K562 (cell line): Measurements from ENCODE around the gene UCP3. TPM values are rescaled to one million over a fixed set of nuclear protein-coding genes. Genes with fewer than 3 reads are reported as not detected.

ENCODE experiments used
- ATAC-seq: fragments of 200-7000 bp; cut with Tn5 transposase; 3 replicates; pipeline ENCODE4 v1.9.1; 2020; ENCODE audit warnings: moderate library complexity
- BruUV-seq: library from RNA; stranded (reverse); fragments of 400-500 nt; replicated peaks from 2 replicates; lab custom pipeline; 2021; lab: Mats Ljungman, UMichigan
- CTCF ChIA-PET: fragments of 300-600 bp; formaldehyde crosslinking; extraction: SDS; loops from one replicate; lab custom pipeline; 2021; ENCODE audit warnings: low intra/inter-chr PET ratio; lab: Yijun Ruan, JAX
- POLR2A ChIA-PET: fragments of 300-600, 350-650 bp; sonication (Branson Sonifier 250); formaldehyde crosslinking; extraction: SDS; loops from one replicate; lab custom pipeline; 2021; ENCODE audit warnings: antibody characterized with exemption, inconsistent platforms; lab: Yijun Ruan, JAX
- DNase-seq, 4 experiments: peaks; one replicate each; pipeline versions ENCODE4 v3.0.0 to v3.0.0-alpha.2; 2011 to 2018; ENCODE audit warnings: low spot score in 3 of 4, mixed read lengths in 3 of 4; ENCODE audit errors: extremely low read depth in 1 of 4
- FAIRE-seq: peaks from 2 replicates; lab custom pipeline; 2011; peaks lifted over from hg19 to GRCh38; lab: Jason Lieb, UNC
- H2AFZ ChIP-seq: 2 replicates; pipeline ENCODE4 v1.6.0; 2011; ENCODE audit warnings: low read depth, low read length, control low read depth, inconsistent platforms
- H3K27ac ChIP-seq: fragments of 200-600 bp; 3 replicates; pipeline ENCODE4 v1.8.0; 2011; ENCODE audit warnings: low read depth, mild to moderate bottlenecking, control low read depth, inconsistent platforms, low read length, moderate library complexity, mixed read lengths; ENCODE audit errors: extremely low read depth
- H3K27me3 ChIP-seq, 2 experiments: fragments of 300-600 bp in 1 of 2; 2 replicates in 1 of 2; 3 replicates in 1 of 2; pipeline versions ENCODE4 v1.6.0 to v1.8.0; 2011; ENCODE audit warnings: inconsistent platforms in 2 of 2, low read length in 2 of 2, mild to moderate bottlenecking in 1 of 2, mixed read lengths in 1 of 2, moderate library complexity in 1 of 2; ENCODE audit not compliant: control insufficient read depth in 2 of 2, insufficient read depth in 2 of 2
- H3K36me3 ChIP-seq: fragments of 300-600 bp; 3 replicates; pipeline ENCODE4 v1.8.0; 2011; ENCODE audit warnings: mild to moderate bottlenecking, low read length, inconsistent platforms; ENCODE audit not compliant: control insufficient read depth, insufficient read depth
- H3K4me1 ChIP-seq, 2 experiments: fragments of 200-600 bp in 1 of 2; replicated peaks in 1 of 2; 2 replicates in 1 of 2; 3 replicates in 1 of 2; pipeline versions ENCODE4 v1.5.1 to v1.8.0; 2011; ENCODE audit warnings: inconsistent platforms in 2 of 2, low read length in 2 of 2, mild to moderate bottlenecking in 1 of 2, mixed read lengths in 1 of 2, moderate library complexity in 1 of 2; ENCODE audit not compliant: control insufficient read depth in 2 of 2, insufficient read depth in 2 of 2
- H3K4me2 ChIP-seq: 2 replicates; pipeline ENCODE4 v1.6.1; 2011; ENCODE audit warnings: low read length, control low read depth, inconsistent platforms, mixed read lengths; ENCODE audit not compliant: insufficient read depth
- H3K4me3 ChIP-seq: fragments of 200-600 bp; sonication (generic), shearing (Covaris generic); 2 replicates; pipeline ENCODE4 v1.5.1; 2016; ENCODE audit warnings: control low read depth, inconsistent platforms
- H3K79me2 ChIP-seq: fragments of 200-600 bp; 3 replicates; pipeline ENCODE4 v1.8.0; 2011; ENCODE audit warnings: low read length, inconsistent platforms; ENCODE audit not compliant: control insufficient read depth, insufficient read depth
- H3K9ac ChIP-seq, 2 experiments: 2 replicates each; pipeline versions ENCODE4 v1.6.0 to v1.6.1; 2011; ENCODE audit warnings: low read depth in 2 of 2, low read length in 2 of 2, control low read depth in 1 of 2, inconsistent platforms in 1 of 2, mild to moderate bottlenecking in 1 of 2, mixed read lengths in 1 of 2; ENCODE audit not compliant: insufficient read depth in 1 of 2
- H3K9me1 ChIP-seq: one replicate; pipeline ENCODE4 v1.6.0; 2011; ENCODE audit warnings: inconsistent platforms, mild to moderate bottlenecking, low read length, moderate library complexity; ENCODE audit not compliant: control insufficient read depth, insufficient read depth
- H3K9me3 ChIP-seq: replicated peaks from 2 replicates; pipeline ENCODE4 v1.5.1; 2011; ENCODE audit warnings: low read depth, low read length, inconsistent platforms; ENCODE audit not compliant: control insufficient read depth, insufficient read depth
- H4K20me1 ChIP-seq: replicated peaks from 2 replicates; pipeline ENCODE4 v1.6.1; 2011; ENCODE audit warnings: low read length, inconsistent platforms, mixed read lengths; ENCODE audit not compliant: control insufficient read depth, insufficient read depth
- CHD1 ChIP-seq: fragments of 200-600 bp; sonication (generic); IDR thresholded peaks from one replicate; pipeline ENCODE4 v1.6.1; 2012; ENCODE audit warnings: mild to moderate bottlenecking, moderate library complexity, low read length, inconsistent platforms
- IRF9 ChIP-seq: fragments of 450-650 bp; IDR thresholded peaks from 2 replicates; pipeline ENCODE4 v1.6.1; 2016; ENCODE audit warnings: missing biosample characterization, missing genetic modification characterization
- MBD2 ChIP-seq: sonication (generic); IDR thresholded peaks from 2 replicates; pipeline ENCODE4 v1.6.1; 2016; ENCODE audit warnings: low read depth, borderline replicate concordance
- MCM3 ChIP-seq: fragments of 450-650 bp; IDR thresholded peaks from 2 replicates; pipeline ENCODE4 v1.6.1; 2016
- MTA1 ChIP-seq: fragments of 450-650 bp; IDR thresholded peaks from 2 replicates; pipeline ENCODE4 v1.6.1; 2017; ENCODE audit warnings: borderline replicate concordance
- POU5F1 ChIP-seq: fragments of 150-350 bp; IDR thresholded peaks from 2 replicates; pipeline ENCODE4 v1.6.1; 2014; ENCODE audit warnings: borderline replicate concordance, low read length, low read depth, mild to moderate bottlenecking; ENCODE audit not compliant: partially characterized antibody
- SNRNP70 ChIP-seq: fragments of 200-400 bp; formaldehyde crosslinking; optimal IDR thresholded peaks from 2 replicates; pipeline ENCODE3; 2017; ENCODE audit warnings: low read depth, low read length
- ZNF324 ChIP-seq: fragments of 250-450 bp; sonication (Bioruptor Pico); IDR thresholded peaks from 2 replicates; pipeline ENCODE4 v1.4.0; 2020; ENCODE audit warnings: mild to moderate bottlenecking
- ZNF384 ChIP-seq: IDR thresholded peaks from 2 replicates; pipeline ENCODE4 v1.6.1; 2012; ENCODE audit warnings: low read depth, low read length, improper control_type of control experiment
- WGBS: fragments of 100-300 bp; shearing (Covaris generic); methylation state at CpG from one replicate; pipeline ENCODE4 v1.1.6; 2016; ENCODE audit warnings: low coverage, mixed read lengths; ENCODE audit not compliant: insufficient coverage; ENCODE audit errors: missing lambda C conversion rate; 5-methylcytosine and 5-hydroxymethylcytosine counted together
- in situ Hi-C: fragments of 300-500 bp; cut with MboI; formaldehyde crosslinking; loops from 4 replicates; pipeline ENCODE4 v1.15.0; 2018; ENCODE audit warnings: inconsistent platforms, mixed read lengths
- intact Hi-C: fragments of 100-400 bp; cut with micrococcal nuclease; formaldehyde crosslinking; loops from 2 replicates; pipeline ENCODE4 v1.14.2; 2022
- polyA plus RNA-seq, 8 experiments: library from polyadenylated mRNA; depleted of rRNA in 4 of 8; stranded (reverse) in 5 of 8; unstranded in 3 of 8; fragments of >200 nt; fragmentation: Nextera tagmentation in 2 of 8; fragmentation: Illumina TruSeq in 1 of 8; extraction: Ambion mirVana in 2 of 8; extraction: Trizol in 1 of 8; gene quantifications; 2 replicates each; pipeline versions ENCODE4 v1.2.1 to v1.2.3, GENCODE V29; 2011 to 2014; ENCODE audit warnings: inconsistent platforms in 1 of 8, missing spikeins in 1 of 8
- total RNA-seq, 7 experiments: library from RNA; depleted of rRNA in 6 of 7; stranded (reverse); fragments of >200 nt in 6 of 7; fragmentation: Illumina TruSeq in 2 of 7; extraction: Trizol in 2 of 7; gene quantifications; 2 replicates each; pipeline versions ENCODE4 v1.2.1 to v1.2.3, GENCODE V29; 2011 to 2021; ENCODE audit warnings: low replicate concordance in 1 of 7

The UCP3 gene
- total and polyA plus RNA-seq, 9 of the 15 experiments (the other 6 are each of a cell fraction or from before 2014, with no cell fraction given), result 0.05 to 0.65 (median 0.25) TPM; not detected in 2

- FAIRE-seq (no peak), DNase-seq (no peak), ATAC-seq (no peak)
- Histone ChIP-seq H3K79me2 (no peaks in the 10 kb centered on the region), H3K27me3 (no peaks in the 10 kb centered on the region), H2AFZ (no peak overlapping the region), H3K9me3 (no peaks in the 10 kb centered on the region), H3K4me2 (no peak overlapping the region), H3K36me3 (no peaks in the 10 kb centered on the region), H3K4me1 (peaks cover 15 to 16% of the 10 kb centered on the region in 2 experiments; a peak in 4 of 5 replicates), H3K9ac (no peak overlapping the region), H3K4me3 (no peak overlapping the region), H3K27ac (no peak overlapping the region), H4K20me1 (no peaks in the 10 kb centered on the region), H3K9me1 (no peaks in the 10 kb centered on the region)
- ChIA-PET CTCF (interaction anchor here (0.6 kb wide), 1 partner anchor 166 kb away, joined by 7 read pairs; no protein-coding TSS in a partner anchor), POLR2A (interaction anchor here (0.6 to 1.1 kb wide), 4 partner anchors 8 to 51 kb away, joined by 3 to 4 read pairs (median 4); no protein-coding TSS in a partner anchor)
- intact Hi-C loops, result no loop called here
- in situ Hi-C loops, result no loop called here
- 83% methylated on average over 11 of the region's 13 CpGs for WGBS
- BruUV-seq, result no TSS peak
- TF ChIP-seq IRF9 (no peak), SNRNP70 (no peak), ZNF384 (no peak), CHD1 (no peak), ZNF324 (CRISPR knock-in tag) (no peak), MBD2 (no peak), MTA1 (no peak), MCM3 (no peak), POU5F1 (no peak)
Observed at GRCh38 chr11:73998846-73999575, 9.9 kb downstream of the UCP3 start.
